AG10803 (cell line): ENCODE data around the gene PELI3.

ENCODE experiments used
- DNase-seq: peaks from one replicate; pipeline ENCODE4 v3.0.0; 2010; ENCODE audit warnings: low read depth
- H3K4me3 ChIP-seq: 2 replicates; pipeline ENCODE4 v1.5.1; 2011; ENCODE audit warnings: mild to moderate bottlenecking, low read length, control low read depth
- TF ChIP-seq, protein P1 (sequence below): conservative IDR thresholded peaks from 2 replicates; pipeline ENCODE4 v1.5.1; 2011; ENCODE audit warnings: mild to moderate bottlenecking, low read length, control low read depth, inconsistent platforms

PELI3 gene

DNA sequence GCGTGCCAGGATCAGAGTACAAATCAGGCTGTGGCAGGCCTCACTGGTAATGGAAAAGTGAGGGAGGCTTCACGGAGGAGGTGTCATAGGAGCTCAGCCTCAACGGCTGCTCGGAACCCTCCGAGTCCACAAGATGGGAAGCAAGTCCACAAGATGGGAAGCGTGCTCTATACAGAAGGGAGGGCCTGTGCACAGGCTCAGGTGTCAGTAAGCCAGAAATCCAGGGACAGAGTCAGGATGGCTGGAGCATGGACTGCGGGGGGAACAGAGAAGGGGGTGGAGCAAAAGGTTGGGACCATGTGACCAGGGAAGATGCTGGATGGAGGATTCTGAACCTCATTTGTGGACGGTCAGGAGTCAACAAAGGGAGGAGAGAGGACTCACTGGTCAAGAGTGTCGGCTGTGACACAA is 10.1 kb downstream of the PELI3 start:
- DNase-seq = no peak
- TF ChIP-seq, protein P1, sequence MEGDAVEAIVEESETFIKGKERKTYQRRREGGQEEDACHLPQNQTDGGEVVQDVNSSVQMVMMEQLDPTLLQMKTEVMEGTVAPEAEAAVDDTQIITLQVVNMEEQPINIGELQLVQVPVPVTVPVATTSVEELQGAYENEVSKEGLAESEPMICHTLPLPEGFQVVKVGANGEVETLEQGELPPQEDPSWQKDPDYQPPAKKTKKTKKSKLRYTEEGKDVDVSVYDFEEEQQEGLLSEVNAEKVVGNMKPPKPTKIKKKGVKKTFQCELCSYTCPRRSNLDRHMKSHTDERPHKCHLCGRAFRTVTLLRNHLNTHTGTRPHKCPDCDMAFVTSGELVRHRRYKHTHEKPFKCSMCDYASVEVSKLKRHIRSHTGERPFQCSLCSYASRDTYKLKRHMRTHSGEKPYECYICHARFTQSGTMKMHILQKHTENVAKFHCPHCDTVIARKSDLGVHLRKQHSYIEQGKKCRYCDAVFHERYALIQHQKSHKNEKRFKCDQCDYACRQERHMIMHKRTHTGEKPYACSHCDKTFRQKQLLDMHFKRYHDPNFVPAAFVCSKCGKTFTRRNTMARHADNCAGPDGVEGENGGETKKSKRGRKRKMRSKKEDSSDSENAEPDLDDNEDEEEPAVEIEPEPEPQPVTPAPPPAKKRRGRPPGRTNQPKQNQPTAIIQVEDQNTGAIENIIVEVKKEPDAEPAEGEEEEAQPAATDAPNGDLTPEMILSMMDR = no peak
- no peak overlapping the region for H3K4me3 ChIP-seq

DNA sequence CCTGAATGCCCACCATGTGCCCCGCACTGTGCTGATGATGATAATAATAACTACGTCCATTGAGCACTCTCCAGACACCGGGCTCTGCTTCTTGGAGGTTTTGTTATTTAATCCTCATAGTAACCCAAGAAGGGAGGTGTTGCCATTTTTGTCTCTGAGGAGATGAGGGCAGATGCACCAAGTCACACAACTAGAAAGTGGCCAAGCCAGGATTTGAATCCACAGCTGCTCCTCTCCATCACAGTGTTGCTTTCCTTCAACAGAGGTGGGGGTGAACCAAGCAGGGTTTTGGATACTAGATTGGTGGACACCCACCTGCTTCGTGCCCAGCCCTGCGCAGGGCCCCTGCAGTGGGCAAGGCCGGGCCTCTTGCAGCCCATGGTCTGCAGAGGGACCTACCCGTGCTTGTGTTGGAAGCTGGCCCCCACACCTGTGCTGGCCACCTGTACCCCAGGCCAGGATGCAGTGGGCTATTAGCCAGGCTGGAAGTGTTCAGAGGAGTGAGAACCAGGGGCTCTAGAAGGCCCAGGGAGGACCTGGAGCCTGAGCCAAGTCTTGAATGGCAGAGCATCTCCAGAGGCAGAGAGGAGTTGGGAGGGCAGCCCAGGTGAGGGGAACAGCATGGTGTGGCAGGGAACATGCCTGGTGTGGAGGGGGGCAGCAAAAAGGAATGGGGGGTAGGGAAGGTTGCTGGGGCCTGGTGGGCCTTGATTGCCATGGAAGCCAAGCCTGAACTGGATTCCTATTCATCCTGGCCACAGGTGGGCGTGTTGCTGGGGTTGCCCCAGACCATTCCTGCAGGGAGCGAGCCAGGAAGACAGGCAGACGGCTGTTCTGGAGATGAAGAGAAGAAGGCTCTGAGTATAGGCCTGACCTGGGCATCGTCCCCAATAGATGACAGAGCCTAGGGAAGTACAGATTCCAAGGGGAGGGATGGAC is 10.8 kb downstream of the PELI3 start:
- H3K4me3 ChIP-seq = no peak overlapping the region
- TF ChIP-seq, protein P1 = no peak
- DNase-seq = no peak

DNA sequence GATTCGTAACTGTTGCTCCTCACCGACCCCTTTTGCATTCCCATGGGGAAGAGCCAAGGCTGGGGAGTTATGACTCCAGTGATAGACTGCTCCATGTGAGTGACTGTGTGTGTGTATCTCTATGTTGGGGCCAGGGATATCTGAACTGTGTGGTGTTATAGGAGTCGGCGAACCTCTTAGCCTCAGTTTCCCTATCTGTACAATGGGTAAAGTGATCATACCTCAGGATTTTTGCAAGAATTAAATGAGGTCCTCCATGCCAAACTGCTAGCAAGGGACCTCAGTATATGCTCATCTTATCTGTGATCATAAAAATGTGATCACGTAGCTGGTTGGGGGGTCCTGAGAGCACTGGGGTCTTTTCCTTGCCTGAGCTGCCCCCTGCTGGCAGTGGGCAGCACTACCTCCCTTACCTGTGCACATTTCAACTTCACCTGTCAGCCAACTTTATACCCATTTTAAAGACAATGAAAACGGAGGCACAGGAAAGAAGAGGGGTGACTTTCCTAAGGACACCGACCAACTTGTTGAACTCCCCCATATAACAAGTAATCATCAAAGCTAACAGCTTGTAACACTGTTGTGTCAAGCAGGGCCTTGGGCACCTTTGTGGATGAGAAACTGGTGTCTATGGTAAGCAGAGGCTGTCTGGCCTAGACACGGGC is 12.2 kb downstream of the PELI3 start:
- H3K4me3 ChIP-seq = peak overlapping the region; percentile 95
- no peak for DNase-seq
- TF ChIP-seq, protein P1 = peak; percentile 68

DNA sequence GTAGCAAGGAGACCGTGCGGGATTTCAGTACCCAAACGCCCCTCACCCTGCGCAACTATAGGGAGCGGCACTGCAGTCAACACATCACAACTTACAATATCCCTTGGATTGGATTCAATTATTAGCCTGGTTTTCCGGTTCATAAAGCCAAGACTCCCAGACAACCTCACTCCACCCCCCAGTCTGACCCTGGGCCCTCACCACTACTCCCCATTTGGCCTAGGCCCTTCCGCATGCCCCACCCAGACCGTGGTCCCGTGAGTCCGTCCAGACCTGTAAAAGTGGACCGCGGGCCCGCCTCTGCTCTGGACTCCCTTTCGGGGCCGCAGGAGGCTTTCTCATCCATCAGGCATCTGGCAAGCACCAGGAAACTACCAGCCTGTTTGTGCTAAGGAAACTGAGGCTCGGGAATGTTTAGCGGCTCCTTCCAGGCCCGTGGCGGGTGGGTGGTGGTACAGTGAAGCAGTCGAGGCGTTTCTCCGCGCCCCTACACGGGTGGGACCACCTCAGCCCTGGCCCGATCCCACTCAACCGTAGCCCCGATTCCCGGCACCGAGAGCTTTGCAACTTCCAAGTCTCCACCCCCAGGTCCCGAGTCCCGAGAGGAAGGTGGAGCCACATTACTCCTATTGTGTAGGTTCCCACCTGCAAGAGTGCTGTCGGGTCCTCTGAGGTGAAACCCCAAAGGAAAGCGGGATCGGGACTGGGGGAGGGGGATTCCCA is 12.8 kb downstream of the PELI3 start:
- peak; percentile 44 for DNase-seq
- H3K4me3 ChIP-seq = peak overlapping the region; percentile 95
- TF ChIP-seq, protein P1 = no peak

DNA sequence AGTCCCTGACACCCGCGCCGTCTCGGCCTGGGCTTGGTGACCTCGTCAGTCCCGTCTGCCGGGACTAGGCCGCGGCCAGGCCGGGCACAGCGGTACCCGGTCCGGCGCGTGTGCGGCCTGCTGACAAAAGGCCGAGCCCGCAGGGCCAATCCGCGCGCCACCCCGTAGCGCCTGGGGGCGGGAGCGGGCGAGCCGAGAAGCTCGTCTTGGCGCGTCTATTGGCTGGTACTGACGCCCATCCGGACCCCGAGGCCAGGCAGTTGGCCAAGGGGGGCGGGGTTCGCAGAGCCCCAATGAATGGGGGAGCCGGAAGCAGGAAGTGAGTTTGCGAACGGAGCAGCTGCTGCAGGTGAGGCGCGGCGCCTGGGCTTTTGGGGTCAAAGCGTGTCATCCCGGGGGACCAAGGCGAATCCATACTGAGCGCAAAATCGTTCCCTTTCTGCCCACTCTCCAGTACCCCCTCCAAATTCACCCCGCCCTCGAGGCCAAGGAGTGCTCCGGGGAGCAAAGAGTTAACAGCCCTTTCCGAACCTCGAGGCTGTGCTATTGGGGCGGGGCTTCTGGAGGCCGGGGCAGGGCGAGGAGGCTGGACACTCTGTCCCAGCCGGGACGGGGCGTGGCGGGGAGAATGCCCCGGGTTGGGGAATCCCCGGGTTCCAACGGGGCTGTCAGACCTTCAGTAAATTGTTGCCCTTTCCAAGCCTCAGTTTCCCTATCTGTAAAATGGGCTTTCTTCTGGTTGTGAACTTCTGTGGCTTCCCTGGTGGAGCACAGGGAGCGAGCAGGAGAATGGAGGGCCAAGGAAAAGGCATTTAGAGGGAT is 13.6 kb downstream of the PELI3 start, which contains the start of gene DPP3:
Gene DPP3, plus strand, starts transcription at position 318 of the 822 bp plus-strand sequence. CDS start 1,767 bp downstream, outside the sequence.
- peak; percentile 96 for DNase-seq
- TF ChIP-seq, protein P1 = no peak
- peak within 1 kb of the TSS; percentile 95 for H3K4me3 ChIP-seq

DNA sequence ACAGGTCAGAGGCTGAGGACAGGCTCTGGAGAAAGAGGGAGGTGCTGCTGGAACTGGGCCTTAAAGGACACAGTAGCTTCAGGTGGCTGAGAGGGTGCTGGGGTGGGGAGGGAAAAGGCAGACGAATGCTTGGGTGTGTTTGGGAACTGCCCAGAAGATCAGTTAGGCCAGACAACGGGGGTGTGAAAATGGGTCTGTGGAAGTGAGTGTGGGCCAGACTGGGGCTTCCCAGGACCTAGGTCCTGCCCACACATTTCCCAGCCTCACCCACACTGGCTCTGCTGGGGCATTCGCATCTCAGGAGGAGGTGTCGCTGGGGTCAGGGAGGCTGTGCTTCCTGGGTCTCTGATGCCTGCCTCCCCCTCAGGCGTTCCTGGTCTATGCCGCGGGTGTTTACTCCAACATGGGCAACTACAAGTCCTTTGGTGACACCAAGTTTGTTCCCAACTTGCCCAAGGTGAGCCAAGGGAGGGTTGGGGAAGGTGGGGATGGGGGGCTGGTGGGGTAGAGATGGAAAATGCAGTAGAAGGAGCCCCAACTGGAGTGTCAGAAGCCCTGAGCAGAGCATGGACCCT is 18.2 kb downstream of the PELI3 start:
- TF ChIP-seq, protein P1 = no peak
- no peak overlapping the region for H3K4me3 ChIP-seq
- no peak for DNase-seq
